Transverse colon (tissue), 4 donors: ENCODE results near the gene XRCC6. TPM values are rescaled to one million over a fixed set of nuclear protein-coding genes. Genes with fewer than 3 reads are reported as not detected.

Source experiments
- DNase-seq: peaks from one replicate; pipeline ENCODE4 v3.0.0-alpha.2; 2019
- H3K27ac ChIP-seq, 4 donors: fragments of 200-600 bp; sonication (generic); 2 replicates each; pipeline ENCODE4 v1.5.1; 2016 to 2018; ENCODE audit warnings: inconsistent platforms in 4 of 4
- H3K27me3 ChIP-seq: fragments of 200-600 bp; sonication (generic); 2 replicates; pipeline ENCODE4 v1.5.1; 2017; ENCODE audit warnings: inconsistent platforms
- H3K36me3 ChIP-seq, 4 donors: fragments of 200-600 bp; sonication (generic); 2 replicates each; pipeline ENCODE4 v1.5.1; 2017 to 2019; ENCODE audit warnings: inconsistent platforms in 4 of 4
- H3K4me1 ChIP-seq, 4 donors: fragments of 200-600 bp; sonication (generic); 2 replicates each; pipeline ENCODE4 v1.5.1; 2017 to 2020; ENCODE audit warnings: inconsistent platforms in 4 of 4
- H3K4me3 ChIP-seq, 4 donors: fragments of 200-600 bp; sonication (generic); 1 replicate in 1 of 4; 2 replicates in 3 of 4; pipeline versions ENCODE4 v1.5.1 to v1.6.1; 2017 to 2019; ENCODE audit warnings: inconsistent platforms in 4 of 4
- H3K9me3 ChIP-seq, 2 donors: fragments of 200-600 bp; sonication (generic); 2 replicates each; pipeline ENCODE4 v1.5.1; 2017 to 2019; ENCODE audit warnings: inconsistent platforms in 2 of 2
- EP300 ChIP-seq: sonication (generic); formaldehyde crosslinking; IDR thresholded peaks from one replicate; pipeline ENCODE4 v1.6.1; 2017; ENCODE audit warnings: antibody characterized with exemption, low read depth
- POLR2A ChIP-seq: fragments of 450-650 bp; IDR thresholded peaks from one replicate; pipeline ENCODE4 v1.6.1; 2016; ENCODE audit warnings: antibody characterized with exemption, mild to moderate bottlenecking, moderate library complexity
- POLR2AphosphoS5 ChIP-seq, 3 donors: sonication (generic); formaldehyde crosslinking; IDR thresholded peaks; one replicate each; pipeline ENCODE4 v1.6.1; 2016; ENCODE audit warnings: antibody characterized with exemption in 3 of 3
- WGBS, 2 donors: methylation state at CpG; one replicate each; pipeline ENCODE4 v1.1.5; 2018; ENCODE audit warnings: low coverage in 1 of 2; 5-methylcytosine and 5-hydroxymethylcytosine counted together
- in situ Hi-C, 4 donors: fragments of 200-750 bp; cut with MboI; loops; one replicate each; pipeline versions ENCODE4 v1.15.0 to v1.15.1; 2017; ENCODE audit warnings: low sequenced_read_pairs in 3 of 4, low pct_ligation_motif_present in 1 of 4, low pct_unique_long_range_greater_than_20kb in 1 of 4
- intact Hi-C: fragments of 100-400 bp; cut with DNase I; formaldehyde crosslinking; loops from one replicate; pipeline ENCODE4 v1.15.1; 2023; ENCODE audit warnings: low total_unique reads
- total RNA-seq, 4 donors: library from RNA; depleted of rRNA; stranded (reverse); fragments of >200 nt; gene quantifications; one replicate each; pipeline ENCODE4 v1.1.0, GENCODE V29; 2016
- TF ChIP-seq, protein P1 (sequence below), 5 experiments: fragments of 200-600 bp in 3 of 5; fragments of 450-650 bp in 2 of 5; sonication (generic) in 3 of 5; IDR thresholded peaks; 1 replicate in 2 of 5; 2 replicates in 3 of 5; pipeline ENCODE4 v1.5.1; 2016 to 2017; ENCODE audit warnings: antibody characterized with exemption in 5 of 5, inconsistent platforms in 3 of 5, mild to moderate bottlenecking in 2 of 5, moderate library complexity in 1 of 5

The XRCC6 gene
- total RNA-seq, 4 donors from 2014 or later = 56.5 to 145 (median 126) TPM

DNA sequence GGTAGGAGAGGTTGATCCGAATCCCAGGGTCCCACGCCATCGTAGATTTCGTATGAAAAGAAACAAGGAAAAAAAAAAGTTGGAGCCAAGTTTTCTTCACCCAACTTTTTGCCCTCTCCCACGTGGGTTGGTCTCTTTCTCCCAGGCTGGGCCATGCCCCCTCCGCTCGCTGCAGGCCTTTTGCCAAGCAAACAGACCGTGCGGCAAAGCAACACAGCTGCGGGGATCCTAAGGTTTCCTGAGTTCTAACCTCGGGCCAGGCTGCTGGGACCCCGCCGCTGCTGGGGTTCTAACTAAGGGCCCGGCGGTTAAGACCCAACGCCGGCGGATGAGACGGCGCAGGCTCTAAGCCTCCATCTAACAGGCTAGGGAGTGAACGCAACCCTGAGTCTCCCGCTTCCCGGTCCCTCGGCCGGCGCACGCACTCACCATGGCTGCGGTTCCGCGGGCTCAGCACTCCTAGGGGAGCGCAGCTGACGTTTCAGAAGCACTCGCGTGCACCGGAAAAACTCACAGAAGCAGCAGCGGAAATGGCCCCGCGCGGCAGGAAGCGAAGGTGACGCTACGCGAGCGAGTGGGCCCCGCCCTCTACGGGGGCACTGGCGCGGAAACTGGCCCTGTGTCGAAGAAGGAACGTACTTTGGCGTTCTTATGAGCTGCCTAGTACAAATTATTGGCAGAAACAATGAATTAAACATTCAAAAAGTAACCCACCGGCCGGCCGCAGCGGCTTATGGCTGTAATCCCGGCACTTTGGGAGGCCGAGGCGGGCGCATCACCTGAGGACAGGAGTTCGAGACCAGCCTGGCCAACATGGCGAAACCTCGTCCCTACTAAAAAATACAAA lies 67.5 kb downstream of the XRCC6 start, which contains the start of gene SNU13:
SNU13 (minus strand) TSS at position 503 of the 847 bp plus-strand sequence; CDS start at position 432, 71 bp downstream.
- Histone ChIP-seq H3K4me3 (peak within 1 kb of the TSS; percentile 62 to 91 (median 72)), H3K27ac (peak within 1 kb of the TSS; percentile 92 to 97 (median 92)), H3K9me3 (no peaks in the 10 kb centered on the region), H3K27me3 (no peaks in the 10 kb centered on the region), H3K36me3 (no peaks in the 10 kb centered on the region), H3K4me1 (peaks cover 4 to 25% (median 12%) of the 10 kb centered on the region in 4 donors)
- DNase-seq = peak; percentile 95
- intact Hi-C loops = no loop called here
- in situ Hi-C loops = no loop called here
- 2 to 3% methylated on average over 5 to 45 of the region's 62 CpGs for WGBS, 2 donors
- TF ChIP-seq POLR2A = peak; percentile 91
- peak; percentile 92 to 97 (median 95) for TF ChIP-seq POLR2AphosphoS5 (IDR thresholded peaks at IDR 0.05)
- TF ChIP-seq, protein P1, sequence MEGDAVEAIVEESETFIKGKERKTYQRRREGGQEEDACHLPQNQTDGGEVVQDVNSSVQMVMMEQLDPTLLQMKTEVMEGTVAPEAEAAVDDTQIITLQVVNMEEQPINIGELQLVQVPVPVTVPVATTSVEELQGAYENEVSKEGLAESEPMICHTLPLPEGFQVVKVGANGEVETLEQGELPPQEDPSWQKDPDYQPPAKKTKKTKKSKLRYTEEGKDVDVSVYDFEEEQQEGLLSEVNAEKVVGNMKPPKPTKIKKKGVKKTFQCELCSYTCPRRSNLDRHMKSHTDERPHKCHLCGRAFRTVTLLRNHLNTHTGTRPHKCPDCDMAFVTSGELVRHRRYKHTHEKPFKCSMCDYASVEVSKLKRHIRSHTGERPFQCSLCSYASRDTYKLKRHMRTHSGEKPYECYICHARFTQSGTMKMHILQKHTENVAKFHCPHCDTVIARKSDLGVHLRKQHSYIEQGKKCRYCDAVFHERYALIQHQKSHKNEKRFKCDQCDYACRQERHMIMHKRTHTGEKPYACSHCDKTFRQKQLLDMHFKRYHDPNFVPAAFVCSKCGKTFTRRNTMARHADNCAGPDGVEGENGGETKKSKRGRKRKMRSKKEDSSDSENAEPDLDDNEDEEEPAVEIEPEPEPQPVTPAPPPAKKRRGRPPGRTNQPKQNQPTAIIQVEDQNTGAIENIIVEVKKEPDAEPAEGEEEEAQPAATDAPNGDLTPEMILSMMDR (IDR thresholded peaks at IDR 0.05) = peak in 2 of 5 experiments; percentile 24 to 42
- TF ChIP-seq EP300 = no peak

DNA sequence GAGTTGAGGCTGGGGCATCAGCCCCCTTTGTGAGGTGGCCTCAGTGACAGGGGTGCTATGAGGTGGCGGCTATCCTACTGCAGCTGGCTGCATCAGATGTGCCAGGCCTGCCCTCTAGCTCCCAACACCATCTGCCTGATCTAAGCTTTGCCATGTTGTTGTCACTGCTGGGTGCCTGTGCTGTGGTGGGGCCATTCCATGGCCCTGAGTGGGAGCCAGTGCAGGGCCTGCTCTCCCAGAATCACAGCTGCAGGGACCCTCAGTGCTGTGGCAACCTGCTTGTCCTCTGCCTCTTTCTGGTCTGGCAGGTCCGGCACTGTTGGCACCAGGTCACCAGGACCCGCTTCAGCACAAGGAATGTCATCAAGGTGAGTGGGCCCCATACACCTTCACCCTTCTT lies 69.4 kb downstream of the XRCC6 start:
- DNase-seq = no peak
- H3K4me1 ChIP-seq = peaks cover 4 to 25% (median 12%) of the 10 kb centered on the region in 4 donors
- no peaks in the 10 kb centered on the region for H3K9me3 ChIP-seq
- H3K27me3 ChIP-seq = no peaks in the 10 kb centered on the region
- intact Hi-C loops = no loop called here
- H3K36me3 ChIP-seq = no peaks in the 10 kb centered on the region
- no peak overlapping the region for H3K4me3 ChIP-seq
- WGBS, 2 donors = 97% methylated on average over 3 of the region's 3 CpGs; no CpG with 5 or more reads in 1 of the 2 donors
- no peak overlapping the region for H3K27ac ChIP-seq
- in situ Hi-C loops = loop anchor here in 1 of 4 donors (10.0 kb wide), 1 partner anchor 254 kb away; the partner anchor contains the start of gene CENPM
- TF ChIP-seq POLR2A = no peak
- TF ChIP-seq POLR2AphosphoS5 (IDR thresholded peaks at IDR 0.05) = no peak
- no peak for TF ChIP-seq EP300
- TF ChIP-seq, protein P1 (IDR thresholded peaks at IDR 0.05) = no peak

DNA sequence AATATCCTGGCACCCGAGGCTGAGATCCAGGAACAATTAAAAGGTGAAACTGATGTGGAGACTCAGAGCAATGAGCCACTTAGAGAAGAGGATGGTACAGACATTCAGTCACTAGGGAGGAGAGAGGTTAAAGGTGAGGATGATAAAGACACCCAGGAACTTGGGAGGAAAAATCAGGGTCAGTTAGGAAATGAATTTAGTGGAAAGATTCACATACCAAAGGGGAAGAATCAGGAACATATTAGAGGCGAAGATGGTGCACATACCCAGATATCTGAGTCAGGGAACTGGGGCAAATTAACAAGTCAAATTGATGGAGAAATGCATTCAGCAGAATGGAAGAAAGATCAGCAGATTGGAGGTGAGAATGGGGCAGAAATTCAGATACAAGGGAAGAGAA lies 74.1 kb downstream of the XRCC6 start:
- intact Hi-C loops = loop anchor here (5.0 kb wide), 2 partner anchors 162 to 247 kb away; no protein-coding TSS in a partner anchor
- 72% methylated on average over 2 of the region's 2 CpGs for WGBS, 2 donors

More for the DNA sequence above, 74.1 kb downstream of the XRCC6 start:
- TF ChIP-seq POLR2A = no peak
- TF ChIP-seq, protein P1 (IDR thresholded peaks at IDR 0.05) = no peak
- TF ChIP-seq EP300 = no peak
- no peak for TF ChIP-seq POLR2AphosphoS5 (IDR thresholded peaks at IDR 0.05)
- H3K4me3 ChIP-seq = no peak overlapping the region
- H3K4me1 ChIP-seq = peaks cover 4 to 18% (median 14%) of the 10 kb centered on the region in 4 donors
- no peak for DNase-seq
- H3K27me3 ChIP-seq = no peaks in the 10 kb centered on the region
- in situ Hi-C loops = loop anchor here in 3 of 4 donors (5.0 to 10.0 kb wide), 2 partner anchors 247 to 250 kb away; partner anchors contain the start of gene CENPM (in 1 of the 3)
- no peaks in the 10 kb centered on the region for H3K36me3 ChIP-seq
- no peak overlapping the region for H3K27ac ChIP-seq
- no peaks in the 10 kb centered on the region for H3K9me3 ChIP-seq
